Stimulated activated naive B cell treated with anti-CD40 and anti-IgM and Interleukin-4, amounts not matched to agents 10 μg/mL and 1 μg/mL and 100 μg/mL, for 72 hours (primary cell): ENCODE results near the gene DNAH6.
A peak's percentile ranks its signal among the peaks of the same experiment; 100 is the strongest.

Experiments used
- ATAC-seq, 2 donors: fragments of 150-1000 bp; cut with Tn5 transposase; replicated peaks; 2 replicates each; pipeline ENCODE4 v1.10.0; 2021; ENCODE audit warnings: moderate library complexity in 1 of 2
- DNase-seq: peaks from one replicate; pipeline ENCODE4 v3.0.0; 2021
- H3K27ac Mint-ChIP-seq: one replicate; pipeline ENCODE4 v1.8.0; 2022; ENCODE audit warnings: mild to moderate bottlenecking, mixed read lengths
- H3K27me3 Mint-ChIP-seq, 2 donors: one replicate each; pipeline ENCODE4 v1.8.0; 2022; ENCODE audit warnings: mixed read lengths in 2 of 2
- H3K36me3 Mint-ChIP-seq, 2 donors: one replicate each; pipeline ENCODE4 v1.8.0; 2022; ENCODE audit warnings: mixed read lengths in 2 of 2, mild to moderate bottlenecking in 1 of 2
- H3K4me1 Mint-ChIP-seq, 2 donors: one replicate each; pipeline ENCODE4 v1.8.0; 2022; ENCODE audit warnings: mixed read lengths in 2 of 2, mild to moderate bottlenecking in 1 of 2
- H3K4me3 Mint-ChIP-seq, 2 donors: one replicate each; pipeline ENCODE4 v1.8.0; 2022; ENCODE audit warnings: mild to moderate bottlenecking in 2 of 2, mixed read lengths in 2 of 2, moderate library complexity in 1 of 2
- H3K9me3 Mint-ChIP-seq, 2 donors: one replicate each; pipeline ENCODE4 v1.8.0; 2022; ENCODE audit warnings: mixed read lengths in 2 of 2, mild to moderate bottlenecking in 1 of 2

Gene DNAH6

DNA sequence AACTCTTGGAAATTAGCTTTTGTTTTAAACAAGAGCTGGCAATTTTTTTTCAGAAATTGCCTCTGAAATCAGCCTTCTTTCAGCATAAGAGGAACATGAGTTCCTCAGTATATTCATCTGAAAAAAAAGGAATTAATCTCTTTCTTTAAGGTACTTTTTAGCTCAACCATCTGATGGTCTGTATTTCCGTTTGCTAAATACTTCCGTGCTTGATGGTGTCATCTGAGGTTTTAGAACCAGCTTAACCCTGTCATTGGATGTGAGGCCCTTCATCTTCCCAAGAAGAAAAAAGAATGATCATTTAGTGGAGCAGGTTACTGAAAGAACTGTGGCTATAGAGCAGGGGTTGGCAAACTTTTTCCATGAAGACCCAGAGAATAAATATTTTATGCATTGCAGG is 189.6 kb downstream of the DNAH6 start:
- H3K4me3 Mint-ChIP-seq = no peak overlapping the region
- peaks cover 3 to 6% of the 10 kb centered on the region in 2 donors for H3K36me3 Mint-ChIP-seq
- peaks cover 0 to 4% of the 10 kb centered on the region in 2 donors for H3K27me3 Mint-ChIP-seq
- no peak overlapping the region for H3K27ac Mint-ChIP-seq
- DNase-seq (no peak), ATAC-seq (no peak)
- no peaks in the 10 kb centered on the region for H3K4me1 Mint-ChIP-seq
- H3K9me3 Mint-ChIP-seq = peaks cover 6 to 12% of the 10 kb centered on the region in 2 donors

DNA sequence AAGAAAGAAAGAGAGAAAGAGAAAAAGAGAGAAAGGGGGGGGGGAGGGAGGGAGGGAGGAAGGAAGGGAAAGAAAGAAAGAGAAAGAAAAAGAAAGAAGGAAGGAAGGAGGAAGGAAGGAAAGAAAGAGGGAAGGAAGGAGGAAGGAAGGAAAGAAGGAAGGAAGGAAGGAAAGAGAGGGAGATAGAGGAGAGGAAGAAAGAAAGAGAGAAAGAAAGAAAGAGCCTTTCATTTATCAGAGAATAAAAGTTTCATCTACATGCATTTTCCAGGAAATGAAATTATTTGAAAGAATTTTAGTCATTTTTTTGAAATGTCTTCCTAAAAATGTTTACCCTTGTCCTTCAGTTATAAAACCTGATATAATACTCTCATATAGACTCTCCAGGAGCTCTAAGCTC is 192.1 kb downstream of the DNAH6 start:
- Mint-ChIP-seq H3K36me3 (no peaks in the 10 kb centered on the region), H3K4me1 (peaks cover 0 to 1% of the 10 kb centered on the region in 2 donors), H3K4me3 (no peak overlapping the region), H3K27ac (no peak overlapping the region), H3K9me3 (peaks cover 0 to 1% of the 10 kb centered on the region in 2 donors), H3K27me3 (peaks cover 0 to 4% of the 10 kb centered on the region in 2 donors)
- ATAC-seq (no peak), DNase-seq (no peak)

- no peaks in the 10 kb centered on the region for H3K27me3 Mint-ChIP-seq
- H3K27ac Mint-ChIP-seq = no peak overlapping the region
- H3K4me3 Mint-ChIP-seq = no peak overlapping the region
- H3K9me3 Mint-ChIP-seq = peaks cover 0 to 1% of the 10 kb centered on the region in 2 donors
- peaks cover 0 to 4% of the 10 kb centered on the region in 2 donors for H3K4me1 Mint-ChIP-seq
- DNase-seq (no peak), ATAC-seq (no peak)
- no peaks in the 10 kb centered on the region for H3K36me3 Mint-ChIP-seq
Measured at GRCh38 chr2:84711651-84712050, 195.4 kb downstream of the DNAH6 start.

DNA sequence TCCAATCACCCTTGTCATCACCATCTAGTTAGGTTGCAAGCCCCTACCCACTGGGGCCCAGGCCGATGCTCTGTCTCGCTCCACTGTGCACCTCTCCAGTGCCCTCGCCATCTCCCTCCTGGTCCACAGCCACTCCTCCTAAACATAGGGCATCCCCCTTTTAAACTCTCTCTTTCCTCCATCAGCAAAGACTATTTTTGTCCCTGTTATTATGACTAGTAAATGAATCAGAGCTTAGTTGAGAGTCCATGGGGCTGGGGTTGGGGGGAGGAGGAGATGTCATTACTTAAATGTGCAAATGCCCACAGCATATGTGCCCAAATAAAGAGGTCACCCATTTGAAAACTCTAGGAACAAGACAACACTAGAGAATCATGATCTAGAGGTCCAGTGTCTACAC is 197.1 kb downstream of the DNAH6 start:
- H3K27me3 Mint-ChIP-seq = no peaks in the 10 kb centered on the region
- ATAC-seq = no peak
- peaks cover 0 to 4% of the 10 kb centered on the region in 2 donors for H3K4me1 Mint-ChIP-seq
- no peaks in the 10 kb centered on the region for H3K36me3 Mint-ChIP-seq
- no peak for DNase-seq
- H3K27ac Mint-ChIP-seq = no peak overlapping the region
- no peak overlapping the region for H3K4me3 Mint-ChIP-seq
- H3K9me3 Mint-ChIP-seq = no peaks in the 10 kb centered on the region

GRCh38 chr2:84716564-84716963 is 200.3 kb downstream of the DNAH6 start:
- no peaks in the 10 kb centered on the region for H3K36me3 Mint-ChIP-seq
- peaks cover 0 to 4% of the 10 kb centered on the region in 2 donors for H3K27me3 Mint-ChIP-seq
- no peak overlapping the region for H3K27ac Mint-ChIP-seq
- ATAC-seq = no peak
- DNase-seq = no peak
- peaks cover 0 to 4% of the 10 kb centered on the region in 2 donors for H3K4me1 Mint-ChIP-seq
- H3K4me3 Mint-ChIP-seq = no peak overlapping the region
- H3K9me3 Mint-ChIP-seq = no peaks in the 10 kb centered on the region

- H3K4me3 Mint-ChIP-seq = no peak overlapping the region
- DNase-seq = no peak
- H3K27ac Mint-ChIP-seq = no peak overlapping the region
Measured at GRCh38 chr2:84717302-84717701, 201.0 kb downstream of the DNAH6 start.

GRCh38 chr2:84719434-84719833 is 203.1 kb downstream of the DNAH6 start:
- Mint-ChIP-seq H3K4me1 (peaks cover 3 to 11% of the 10 kb centered on the region in 2 donors), H3K36me3 (no peaks in the 10 kb centered on the region), H3K27me3 (peaks cover 0 to 11% of the 10 kb centered on the region in 2 donors), H3K27ac (no peak overlapping the region), H3K4me3 (no peak overlapping the region), H3K9me3 (no peaks in the 10 kb centered on the region)
- DNase-seq = no peak
- no peak for ATAC-seq

More at GRCh38 chr2:84717302-84717701, 201.0 kb downstream of the DNAH6 start:
- no peak for ATAC-seq
- no peaks in the 10 kb centered on the region for H3K36me3 Mint-ChIP-seq
- H3K27me3 Mint-ChIP-seq = peaks cover 0 to 4% of the 10 kb centered on the region in 2 donors
- no peaks in the 10 kb centered on the region for H3K9me3 Mint-ChIP-seq
- H3K4me1 Mint-ChIP-seq = peaks cover 0 to 4% of the 10 kb centered on the region in 2 donors

DNA sequence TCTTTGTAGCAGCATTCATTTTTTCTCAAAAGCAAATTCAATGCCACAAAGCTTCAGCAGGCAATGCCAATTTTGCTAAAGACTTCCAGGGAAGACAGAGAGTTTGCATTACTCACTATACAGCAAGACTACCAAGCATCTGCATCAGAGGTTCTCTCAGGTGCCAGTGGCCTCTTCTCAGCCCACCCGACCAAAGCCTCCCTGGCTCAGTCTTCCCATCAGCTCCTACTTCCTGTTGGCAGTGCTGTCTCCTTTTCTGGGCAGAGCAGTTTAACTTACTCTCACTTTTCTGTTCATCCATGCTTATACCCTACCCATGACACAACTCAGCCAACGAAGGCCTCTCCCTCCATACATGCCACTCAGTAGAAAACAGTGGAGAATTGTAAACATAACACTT is 207.5 kb downstream of the DNAH6 start:
- ATAC-seq (no peak), DNase-seq (no peak)
- Mint-ChIP-seq H3K4me3 (no peak overlapping the region), H3K27ac (no peak overlapping the region), H3K36me3 (no peaks in the 10 kb centered on the region), H3K27me3 (peaks cover 2 to 11% of the 10 kb centered on the region in 2 donors), H3K9me3 (peaks cover 0 to 4% of the 10 kb centered on the region in 2 donors), H3K4me1 (peaks cover 3 to 11% of the 10 kb centered on the region in 2 donors)

- DNase-seq = no peak
- Mint-ChIP-seq H3K4me1 (peaks cover 3 to 11% of the 10 kb centered on the region in 2 donors), H3K9me3 (peaks cover 0 to 4% of the 10 kb centered on the region in 2 donors), H3K4me3 (no peak overlapping the region), H3K27me3 (peaks cover 4 to 8% of the 10 kb centered on the region in 2 donors), H3K36me3 (no peaks in the 10 kb centered on the region), H3K27ac (no peak overlapping the region)
- no peak for ATAC-seq
Measured at GRCh38 chr2:84725717-84726116, 209.4 kb downstream of the DNAH6 start.

DNA sequence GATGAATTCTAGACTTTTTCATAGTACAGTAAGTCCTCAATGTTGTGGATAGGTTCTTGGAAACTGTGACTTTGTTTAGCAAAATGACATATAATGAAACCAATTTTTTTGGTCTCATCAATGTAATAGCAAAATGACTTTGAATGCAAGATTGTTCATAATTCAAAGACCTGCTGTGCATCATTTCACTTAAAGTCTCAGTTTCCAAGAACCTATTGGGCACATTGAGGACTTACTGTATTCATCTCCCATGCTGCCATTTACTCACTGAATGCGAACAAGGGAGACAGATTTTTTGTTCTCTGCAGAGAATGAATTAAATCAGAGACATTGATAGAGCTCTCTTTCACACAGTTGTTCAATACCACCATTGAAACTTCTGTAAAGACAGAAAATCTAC is 211.0 kb downstream of the DNAH6 start:
- DNase-seq (no peak), ATAC-seq (no peak)
- Mint-ChIP-seq H3K27ac (no peak overlapping the region), H3K36me3 (no peaks in the 10 kb centered on the region), H3K4me1 (peaks cover 3 to 11% of the 10 kb centered on the region in 2 donors), H3K27me3 (peaks cover 4 to 6% of the 10 kb centered on the region in 2 donors), H3K4me3 (no peak overlapping the region), H3K9me3 (peaks cover 0 to 4% of the 10 kb centered on the region in 2 donors)

DNA sequence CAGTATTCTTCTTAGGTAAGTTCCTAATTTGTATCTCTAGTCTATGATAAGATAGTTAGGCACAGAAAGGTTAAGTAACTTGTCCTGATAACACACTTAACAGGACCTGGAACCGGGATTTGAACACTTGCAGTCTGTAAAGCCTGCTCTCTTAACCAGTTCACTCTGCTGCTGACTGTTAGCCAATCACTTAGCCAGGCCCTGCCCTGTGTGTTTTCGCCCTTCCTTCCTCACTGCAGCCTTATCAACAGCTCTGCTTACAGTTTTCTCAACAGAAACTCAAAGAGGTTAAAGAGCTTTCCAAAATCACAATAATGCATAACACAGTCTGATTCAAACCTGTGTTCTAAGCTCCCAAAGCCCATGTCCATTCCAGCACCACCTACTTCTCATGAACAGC is 212.9 kb downstream of the DNAH6 start:
- no peak overlapping the region for H3K4me3 Mint-ChIP-seq
- peaks cover 0 to under 1% of the 10 kb centered on the region in 2 donors for H3K4me1 Mint-ChIP-seq
- DNase-seq = no peak
- peaks cover 0 to 4% of the 10 kb centered on the region in 2 donors for H3K9me3 Mint-ChIP-seq
- H3K27me3 Mint-ChIP-seq = peaks cover 0 to 4% of the 10 kb centered on the region in 2 donors
- no peaks in the 10 kb centered on the region for H3K36me3 Mint-ChIP-seq
- H3K27ac Mint-ChIP-seq = no peak overlapping the region
- ATAC-seq = no peak

DNA sequence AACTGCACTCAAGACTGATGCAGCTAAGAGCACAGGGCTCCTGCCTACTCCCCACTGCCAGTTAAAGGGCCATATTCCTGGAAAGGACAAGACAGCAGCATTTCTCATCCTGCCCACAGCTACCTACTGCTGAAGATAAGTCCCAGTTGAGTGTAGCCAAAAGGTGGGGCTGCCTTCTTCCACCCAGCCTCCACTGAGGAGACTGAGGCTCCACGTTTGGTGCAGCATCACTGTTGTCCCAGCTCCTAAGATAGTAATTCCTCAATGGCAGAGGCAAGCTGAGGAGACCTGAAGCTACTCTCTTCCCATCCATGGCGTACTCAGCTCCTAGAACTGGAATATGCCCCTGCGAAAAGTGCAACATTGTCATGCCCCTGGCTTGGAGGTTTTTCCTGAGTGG is 214.9 kb downstream of the DNAH6 start:
- no peak overlapping the region for H3K4me3 Mint-ChIP-seq
- DNase-seq = no peak
- no peaks in the 10 kb centered on the region for H3K36me3 Mint-ChIP-seq
- H3K9me3 Mint-ChIP-seq = peaks cover 0 to 6% of the 10 kb centered on the region in 2 donors
- H3K27me3 Mint-ChIP-seq = peaks cover 0 to 4% of the 10 kb centered on the region in 2 donors
- no peak overlapping the region for H3K27ac Mint-ChIP-seq
- ATAC-seq = no peak
- H3K4me1 Mint-ChIP-seq = peaks cover 0 to 2% of the 10 kb centered on the region in 2 donors

DNA sequence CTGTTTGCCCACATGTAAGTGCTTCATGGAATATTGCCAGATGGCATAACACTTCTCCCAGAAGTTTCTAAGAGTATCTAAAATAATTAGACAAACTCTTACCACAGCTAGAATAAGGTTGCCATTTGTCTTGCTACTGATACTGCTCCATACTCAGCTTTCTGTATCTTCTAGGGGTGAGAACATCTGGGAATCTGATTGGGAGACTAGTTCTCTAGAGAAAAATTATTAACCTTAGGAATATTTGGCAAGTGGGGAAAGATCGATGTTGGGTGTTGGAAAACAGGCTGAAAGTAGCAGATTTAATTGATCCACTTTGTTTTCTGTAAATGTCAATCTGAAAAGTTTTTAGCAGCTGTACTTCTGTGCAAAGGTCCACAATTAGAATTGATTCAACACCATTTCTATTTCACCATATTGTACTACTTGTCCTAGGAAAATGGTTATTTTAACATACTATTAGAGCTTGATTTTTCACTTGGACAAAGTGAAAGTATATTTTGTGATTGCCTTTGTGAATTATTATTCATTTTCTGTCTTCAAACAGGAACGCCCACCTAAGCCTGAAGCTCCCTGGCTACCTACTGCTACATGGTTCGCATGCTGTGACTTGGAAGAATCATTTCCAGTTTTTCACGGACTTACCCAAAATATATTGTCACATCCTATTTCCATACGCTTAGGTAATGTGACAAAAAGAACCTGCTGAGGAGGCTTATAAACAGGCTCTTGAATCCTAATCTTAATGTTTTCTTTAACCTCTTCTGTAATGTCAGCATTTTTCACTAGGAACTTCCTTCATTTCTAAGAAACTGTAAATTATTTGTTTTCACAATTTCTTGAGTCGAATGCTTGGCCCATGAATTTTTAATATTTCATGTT is 216.8 kb downstream of the DNAH6 start:
- Mint-ChIP-seq H3K27me3 (peaks cover 0 to 14% of the 10 kb centered on the region in 2 donors), H3K27ac (no peak overlapping the region), H3K4me1 (peaks cover 0 to 2% of the 10 kb centered on the region in 2 donors), H3K4me3 (no peak overlapping the region), H3K36me3 (no peaks in the 10 kb centered on the region), H3K9me3 (peaks cover 0 to 10% of the 10 kb centered on the region in 2 donors)
- ATAC-seq (no peak), DNase-seq (no peak)

GRCh38 chr2:84735389-84735788 is 219.1 kb downstream of the DNAH6 start:
- peak in 1 of 2 donors; percentile 22 for ATAC-seq
- H3K4me3 Mint-ChIP-seq = no peak overlapping the region
- DNase-seq = no peak
- H3K4me1 Mint-ChIP-seq = peaks cover 0 to 2% of the 10 kb centered on the region in 2 donors
- H3K36me3 Mint-ChIP-seq = peaks cover 0 to 1% of the 10 kb centered on the region in 2 donors
- H3K27ac Mint-ChIP-seq = no peak overlapping the region
- H3K27me3 Mint-ChIP-seq = peaks cover 14 to 24% of the 10 kb centered on the region in 2 donors
- peaks cover 0 to 7% of the 10 kb centered on the region in 2 donors for H3K9me3 Mint-ChIP-seq
